NCI-H2227 (cell line): ENCODE data around the gene PPM1H.
"Not testable (repeated sequence)": the region's sequence is repeated elsewhere in the genome, so short reads cannot be mapped to it uniquely, and the experiment has no call there.

Experiments used
- DNase-seq: peaks from one replicate; lab custom pipeline; 2025; ENCODE audit not compliant: unreplicated experiment; lab: John Stamatoyannopoulos, UW

PPM1H gene

DNA sequence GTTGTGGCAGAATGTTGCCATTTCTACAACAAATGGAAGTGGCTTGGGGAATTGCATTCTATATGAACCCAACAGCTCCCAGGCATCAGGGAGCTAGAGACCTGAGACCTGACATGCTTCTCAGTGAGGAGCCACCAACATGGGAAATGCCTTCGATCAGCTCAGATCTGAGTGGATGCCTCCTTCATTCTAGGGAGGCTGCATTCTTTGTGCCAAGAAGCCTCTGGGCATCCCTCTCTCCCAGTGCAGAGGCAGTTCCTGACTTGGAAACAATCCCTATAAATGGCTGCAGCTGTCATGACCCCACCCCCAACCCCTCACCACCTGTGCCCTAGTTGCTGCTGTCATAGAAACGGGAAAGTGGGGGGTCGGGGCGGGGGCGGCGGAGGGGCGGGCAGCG, 196.3 kb downstream of the PPM1H start:
- DNase-seq, result no peak

DNA sequence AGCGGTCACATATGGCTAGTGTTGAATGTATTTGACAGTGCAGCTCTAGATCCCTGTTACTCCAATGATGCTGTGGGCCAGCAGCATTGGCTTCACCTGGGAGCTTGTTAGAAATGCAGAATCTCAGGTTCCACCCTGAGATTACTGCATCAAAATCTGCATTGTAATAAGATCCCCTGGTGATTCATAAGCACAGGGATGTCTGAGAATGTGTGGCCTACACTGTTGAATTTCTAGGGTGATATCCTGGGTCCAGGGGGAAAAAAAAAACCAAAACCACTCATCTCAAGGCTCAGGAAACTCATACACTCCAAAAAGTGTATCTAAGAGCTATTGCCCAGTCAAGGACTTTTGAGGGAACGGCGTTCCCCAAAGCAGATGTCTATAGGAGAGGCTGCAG, 196.8 kb downstream of the PPM1H start:
- DNase-seq, result no peak

GRCh38 chr12:62737615-62738014, 197.3 kb downstream of the PPM1H start:
- no peak for DNase-seq

DNA sequence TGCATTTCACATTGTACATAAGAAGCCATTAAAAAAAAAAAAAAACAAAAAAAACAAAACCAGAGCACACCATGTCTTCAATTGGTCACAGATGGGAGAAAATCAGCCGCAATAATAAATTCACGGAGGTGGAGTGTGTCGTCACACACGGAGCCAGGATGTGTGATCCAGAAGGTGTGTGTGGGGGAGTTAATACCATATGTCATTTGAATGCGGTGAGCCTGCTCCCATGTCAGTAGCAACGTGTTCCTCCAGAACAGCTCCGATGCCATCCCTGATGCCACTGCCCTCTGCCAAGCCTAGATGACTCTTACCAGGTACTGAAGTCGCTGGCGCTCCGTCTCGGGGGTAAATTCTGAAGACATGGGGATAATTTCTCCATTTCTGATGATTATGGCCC, 197.8 kb downstream of the PPM1H start:
- DNase-seq, result no peak

DNA sequence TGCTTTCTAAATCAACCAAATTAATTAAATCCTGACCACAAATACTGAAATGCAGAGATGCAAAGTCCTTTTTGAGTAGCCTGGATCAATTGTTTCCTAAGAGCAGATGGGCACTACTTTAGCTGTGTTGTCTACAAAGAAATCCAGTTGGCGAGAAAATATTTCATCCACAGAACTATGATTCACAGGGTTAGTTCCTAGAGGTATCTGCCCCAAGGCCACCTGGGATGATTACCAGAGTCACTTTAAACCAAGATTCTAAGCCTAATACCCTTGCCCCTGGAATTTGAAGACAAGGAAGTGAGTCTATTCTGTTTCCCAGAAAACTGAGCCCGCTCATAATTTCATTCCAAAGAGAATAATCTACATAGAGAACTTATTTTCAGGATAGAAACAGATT, 198.4 kb downstream of the PPM1H start:
- no peak for DNase-seq

- DNase-seq, result no peak
Observed at GRCh38 chr12:62732861-62733427, 202.0 kb downstream of the PPM1H start.

GRCh38 chr12:62731055-62731820, 203.7 kb downstream of the PPM1H start:
- DNase-seq, result no peak

GRCh38 chr12:62730649-62731048, 204.3 kb downstream of the PPM1H start:
- DNase-seq, result no peak

DNA sequence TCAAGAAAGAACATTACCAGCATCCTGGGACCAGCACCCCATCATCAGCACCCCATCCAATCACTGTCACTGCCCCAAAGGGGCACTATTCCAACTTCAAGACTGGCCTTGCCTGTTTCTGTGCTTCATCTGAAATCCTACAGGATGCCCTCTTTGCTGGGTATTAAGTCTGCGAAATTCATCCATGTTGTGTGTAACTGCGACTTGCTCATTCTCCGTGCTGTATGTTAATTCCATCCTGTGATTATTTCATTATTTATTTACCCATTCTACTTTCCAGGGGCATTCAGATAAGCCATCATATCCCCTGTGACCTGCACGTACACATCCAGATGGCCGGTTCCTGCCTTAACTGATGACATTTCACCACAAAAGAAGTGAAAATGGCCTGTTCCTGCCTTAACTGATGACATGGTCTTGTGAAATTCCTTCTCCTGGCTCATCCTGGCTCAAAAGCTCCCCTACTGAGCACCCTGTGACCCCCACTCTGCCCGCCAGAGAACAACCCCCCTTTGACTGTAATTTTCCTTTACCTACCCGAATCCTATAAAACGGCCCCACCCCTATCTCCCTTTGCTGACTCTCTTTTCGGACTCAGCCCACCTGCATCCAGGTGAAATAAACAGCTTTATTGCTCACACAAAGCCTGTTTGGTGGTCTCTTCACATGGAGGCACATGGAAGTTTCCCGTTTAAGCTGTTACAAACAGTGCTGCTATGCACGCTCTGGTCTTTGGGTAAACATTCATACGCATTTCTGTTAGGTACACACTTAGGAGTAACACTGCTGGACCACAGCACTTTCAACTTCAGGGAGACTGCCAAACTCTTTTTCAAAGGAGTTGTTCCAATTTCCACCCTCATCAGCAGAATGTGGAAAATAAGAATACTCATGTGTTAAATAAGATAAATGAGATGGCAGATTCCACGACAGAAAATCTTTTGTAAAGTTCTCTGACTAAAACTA, 205.1 kb downstream of the PPM1H start:
- DNase-seq, result not testable (repeated sequence)

DNA sequence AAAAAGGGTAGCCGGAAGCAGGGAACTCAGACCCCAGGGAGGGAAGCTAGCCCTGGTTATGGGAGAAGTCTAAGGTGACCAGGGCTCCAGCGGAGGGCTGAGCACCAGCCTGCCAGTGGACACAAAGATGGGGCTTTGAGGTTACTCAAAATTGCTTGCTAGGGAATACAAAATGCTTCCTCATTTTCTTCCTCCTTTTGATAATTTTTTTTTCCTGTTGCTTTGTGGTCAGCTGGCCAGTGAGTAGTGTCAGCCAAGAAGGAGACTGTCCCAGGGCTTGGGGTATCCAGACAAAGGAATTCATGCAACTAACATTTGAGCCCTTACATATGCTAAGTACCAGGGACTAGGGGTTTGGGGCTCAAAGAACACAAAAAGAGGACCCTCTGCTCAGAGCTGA, 206.2 kb downstream of the PPM1H start:
- no peak for DNase-seq

DNA sequence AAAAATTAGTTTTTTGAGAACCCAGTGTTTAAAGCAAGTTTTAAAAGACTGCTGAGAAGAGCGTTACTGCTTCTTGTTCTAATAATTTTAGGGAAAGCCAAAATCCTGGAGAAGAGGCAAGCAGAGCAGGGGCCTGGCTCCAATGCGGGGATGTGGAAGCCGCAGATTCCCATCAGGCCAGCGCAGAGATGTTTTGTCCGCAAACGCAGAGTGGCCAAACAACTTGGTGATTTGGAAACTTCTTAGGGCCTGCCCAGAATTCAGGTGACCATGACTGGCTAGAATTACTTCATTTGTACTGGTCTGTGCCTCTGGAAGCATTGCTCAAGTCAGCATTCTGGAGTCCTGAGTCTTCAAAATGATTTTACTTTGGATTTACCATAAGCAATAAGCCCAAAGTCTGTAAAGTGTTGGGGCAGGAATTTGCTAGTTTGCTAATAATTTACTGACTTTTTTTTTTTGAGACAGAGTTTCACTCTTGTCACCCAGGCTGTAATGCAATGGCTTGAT, 208.4 kb downstream of the PPM1H start:
- no peak for DNase-seq

- no peak for DNase-seq
Observed at GRCh38 chr12:62725781-62726180, 209.2 kb downstream of the PPM1H start.

DNA sequence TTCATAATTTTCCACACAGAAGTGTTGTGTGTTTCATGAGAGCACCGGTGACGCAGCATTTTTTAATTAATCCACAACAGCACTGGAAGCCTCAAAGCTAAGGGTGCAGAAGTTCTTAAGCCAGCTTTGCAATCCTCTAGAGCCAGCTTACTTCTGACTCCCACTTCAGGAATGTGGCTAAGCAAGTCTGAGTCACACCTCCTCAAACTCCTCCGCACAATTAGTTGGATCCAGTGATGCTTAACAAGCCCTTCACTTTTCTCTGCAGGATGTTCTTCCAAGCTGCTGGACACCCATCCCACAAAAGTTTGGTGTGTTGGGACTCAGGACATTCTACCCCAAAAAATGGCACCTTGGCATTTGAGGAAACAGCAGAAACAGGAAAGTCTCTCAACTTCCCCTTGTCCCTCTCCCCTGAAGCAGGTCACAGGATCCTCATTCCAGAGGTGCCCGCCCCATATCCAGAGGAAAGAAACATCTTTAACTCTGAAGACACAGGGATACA, 210.0 kb downstream of the PPM1H start:
- DNase-seq, result no peak

- no peak for DNase-seq
Observed at GRCh38 chr12:62724285-62724684, 210.7 kb downstream of the PPM1H start.

DNA sequence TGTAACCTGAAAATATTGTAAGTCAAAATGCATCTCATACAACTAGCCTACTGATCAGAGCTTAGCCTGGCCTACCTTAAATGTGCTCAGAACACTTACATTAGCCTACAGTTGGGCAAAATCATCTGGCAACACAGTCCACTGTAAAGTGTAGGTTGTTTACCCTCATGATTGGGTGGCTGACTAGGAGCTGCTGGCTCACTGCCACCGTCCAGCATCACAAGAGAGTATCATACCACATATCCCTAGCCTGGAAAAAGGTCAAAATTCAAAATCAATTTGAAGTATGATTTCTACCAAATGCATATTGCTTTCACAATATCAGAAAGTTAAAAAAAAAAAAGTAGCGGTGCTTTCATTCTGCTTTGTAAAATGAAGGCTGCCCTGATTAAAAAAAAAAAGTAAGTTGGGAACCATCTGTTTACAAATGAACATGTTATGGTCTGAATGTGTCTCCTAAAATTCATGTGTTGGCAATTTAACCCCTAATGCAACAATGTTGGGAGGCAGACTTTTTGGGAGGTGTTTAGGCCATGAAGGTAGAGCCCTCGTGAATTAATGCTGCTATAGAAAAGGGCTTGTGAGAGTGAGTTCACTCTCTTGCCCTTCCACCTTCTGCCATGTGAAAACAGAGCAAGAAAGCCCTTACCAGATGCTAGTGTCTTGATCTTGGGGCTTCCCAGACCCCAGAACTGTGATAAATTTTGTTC, 211.8 kb downstream of the PPM1H start:
- DNase-seq, result no peak

- DNase-seq, result no peak
Observed at GRCh38 chr12:62720661-62721330, 214.2 kb downstream of the PPM1H start.

GRCh38 chr12:62720025-62720424, 214.9 kb downstream of the PPM1H start:
- DNase-seq, result no peak

DNA sequence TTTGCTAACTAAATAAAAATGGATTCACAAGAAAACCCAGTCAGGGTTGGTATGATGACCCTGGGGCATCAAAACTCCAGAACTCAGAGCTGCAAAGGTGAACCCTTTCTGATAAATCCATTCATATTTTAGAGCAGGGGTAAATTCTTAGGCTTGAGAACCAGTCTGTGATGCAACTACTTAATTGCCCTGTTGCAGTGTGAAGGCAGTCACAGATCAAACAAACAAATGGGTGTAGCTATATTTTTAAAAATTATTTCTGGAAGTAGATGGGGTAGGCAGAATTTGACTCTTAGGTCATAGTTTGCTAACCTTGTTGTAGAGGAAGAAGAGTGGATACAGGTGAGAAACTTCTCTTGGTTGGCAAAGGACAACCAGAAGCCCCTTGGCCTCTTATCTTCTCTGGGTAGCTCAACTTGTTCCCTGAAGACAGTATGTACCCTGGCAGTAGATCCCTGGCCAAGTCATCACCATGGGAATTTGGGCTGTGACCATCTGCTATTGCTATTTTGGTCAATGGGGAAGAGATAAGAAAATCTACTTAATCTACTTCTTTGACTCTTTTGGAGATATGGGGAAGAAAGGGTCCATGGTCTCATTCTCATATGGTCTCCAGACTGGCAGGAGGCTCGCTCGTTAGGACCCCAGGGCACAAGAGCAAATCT, 216.1 kb downstream of the PPM1H start:
- no peak for DNase-seq

DNA sequence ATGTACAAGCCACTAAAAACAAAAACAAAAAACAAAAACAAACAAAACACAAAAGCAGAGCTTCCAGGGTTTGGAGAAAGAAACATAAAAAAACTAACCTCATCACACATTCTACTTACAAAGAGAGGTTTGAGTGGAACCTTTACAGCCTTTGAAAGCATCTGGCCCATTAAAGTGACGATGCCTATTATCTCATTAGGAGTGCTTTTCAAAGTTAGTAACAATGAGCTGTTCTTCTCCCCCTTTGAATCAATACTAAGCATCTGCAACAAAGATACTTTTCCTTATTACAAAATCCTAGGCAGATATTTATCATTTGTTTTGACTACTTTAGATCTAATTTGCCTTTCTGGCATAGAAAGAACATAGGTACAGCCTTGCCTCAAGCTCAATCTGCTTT, 217.3 kb downstream of the PPM1H start:
- DNase-seq, result no peak
